ENCODE data around the gene DDIT4.

DNA sequence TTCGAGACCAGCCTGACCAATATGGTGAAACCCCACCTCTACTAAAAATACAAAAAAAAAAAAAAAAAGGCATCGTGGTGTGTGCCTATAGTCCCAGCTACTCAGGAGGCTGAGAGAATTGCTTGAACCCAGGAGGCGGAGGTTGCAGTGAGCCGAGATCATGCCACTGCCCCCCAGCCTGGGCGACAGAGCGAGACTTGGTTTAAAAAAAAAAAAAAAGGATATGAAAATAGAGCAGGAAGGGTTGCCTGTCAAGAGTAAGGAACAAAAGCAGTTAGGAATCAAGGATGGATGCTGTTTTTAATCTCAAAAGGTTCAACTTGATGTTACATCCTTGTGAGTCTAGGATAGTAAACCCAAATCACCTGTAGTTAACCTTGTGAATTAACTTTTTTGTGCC is 45.9 kb upstream of the DDIT4 start:
- TF ChIP-seq, protein P1, sequence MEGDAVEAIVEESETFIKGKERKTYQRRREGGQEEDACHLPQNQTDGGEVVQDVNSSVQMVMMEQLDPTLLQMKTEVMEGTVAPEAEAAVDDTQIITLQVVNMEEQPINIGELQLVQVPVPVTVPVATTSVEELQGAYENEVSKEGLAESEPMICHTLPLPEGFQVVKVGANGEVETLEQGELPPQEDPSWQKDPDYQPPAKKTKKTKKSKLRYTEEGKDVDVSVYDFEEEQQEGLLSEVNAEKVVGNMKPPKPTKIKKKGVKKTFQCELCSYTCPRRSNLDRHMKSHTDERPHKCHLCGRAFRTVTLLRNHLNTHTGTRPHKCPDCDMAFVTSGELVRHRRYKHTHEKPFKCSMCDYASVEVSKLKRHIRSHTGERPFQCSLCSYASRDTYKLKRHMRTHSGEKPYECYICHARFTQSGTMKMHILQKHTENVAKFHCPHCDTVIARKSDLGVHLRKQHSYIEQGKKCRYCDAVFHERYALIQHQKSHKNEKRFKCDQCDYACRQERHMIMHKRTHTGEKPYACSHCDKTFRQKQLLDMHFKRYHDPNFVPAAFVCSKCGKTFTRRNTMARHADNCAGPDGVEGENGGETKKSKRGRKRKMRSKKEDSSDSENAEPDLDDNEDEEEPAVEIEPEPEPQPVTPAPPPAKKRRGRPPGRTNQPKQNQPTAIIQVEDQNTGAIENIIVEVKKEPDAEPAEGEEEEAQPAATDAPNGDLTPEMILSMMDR (IDR thresholded peaks at IDR 0.05): no peak
- no peak for TF ChIP-seq POLR2A (IDR thresholded peaks at IDR 0.05)

All from testis (tissue), 2 donors.